ENCODE measurements around the gene INAFM2.
A peak's percentile ranks its signal among the peaks of the same experiment; 100 is the strongest.

INAFM2 gene

GRCh38 chr15:40320409-40320808 is 3.1 kb upstream of the INAFM2 start:
- Histone ChIP-seq H3K9me3 (replicated peaks; ENCODE audit: insufficient read depth, low read length) (no peaks in the 10 kb centered on the region), H3K4me2 (ENCODE audit: low read depth, low read length) (no peak overlapping the region), H3K27ac (ENCODE audit: low read length) (no peak overlapping the region), H3K9ac (ENCODE audit: low read length) (no peak overlapping the region), H3K4me3 (ENCODE audit: low read length) (no peak overlapping the region), H3K36me3 (replicated peaks; ENCODE audit: insufficient read depth, low read length) (no peaks in the 10 kb centered on the region), H4K20me1 (ENCODE audit: insufficient read depth, low read length) (no peaks in the 10 kb centered on the region), H3K9me2 (replicated peaks; ENCODE audit: insufficient read depth, low read length) (no peaks in the 10 kb centered on the region), H3K4me1 (ENCODE audit: low read length) (peaks cover 16% of the 10 kb centered on the region), H2AFZ (ENCODE audit: low read length) (no peak overlapping the region), H3K27me3 (replicated peaks; ENCODE audit: insufficient read depth, low read length) (no peaks in the 10 kb centered on the region), H3K79me2 (ENCODE audit: low read length) (peaks cover 12% of the 10 kb centered on the region), H3F3A (ENCODE audit: insufficient read depth, low read length) (no peaks in the 10 kb centered on the region)
- no peak for DNase-seq
- no peak for TF ChIP-seq CTCF (IDR thresholded peaks at IDR 0.05; ENCODE audit: low read length)
- TF ChIP-seq EZH2 (optimal IDR thresholded peaks at IDR 0.05; ENCODE audit: low read depth, low read length), result no peak
- TF ChIP-seq EZH2phosphoT487 (IDR thresholded peaks at IDR 0.05; ENCODE audit: low read length), result no peak

- H3K4me3 ChIP-seq (ENCODE audit: low read length), result no peak overlapping the region
- peaks cover 1% of the 10 kb centered on the region; the same call in 1 of the 2 replicates for H3F3A ChIP-seq (ENCODE audit: insufficient read depth, low read length)
- H2AFZ ChIP-seq (ENCODE audit: low read length), result no peak overlapping the region
- H3K27ac ChIP-seq (ENCODE audit: low read length), result no peak overlapping the region
- H4K20me1 ChIP-seq (ENCODE audit: insufficient read depth, low read length), result no peaks in the 10 kb centered on the region
- no peaks in the 10 kb centered on the region for H3K36me3 ChIP-seq (replicated peaks; ENCODE audit: insufficient read depth, low read length)
- no peak overlapping the region for H3K4me2 ChIP-seq (ENCODE audit: low read depth, low read length)
- H3K27me3 ChIP-seq (replicated peaks; ENCODE audit: insufficient read depth, low read length), result no peaks in the 10 kb centered on the region
- DNase-seq, result peak; percentile 84
- H3K9me2 ChIP-seq (replicated peaks; ENCODE audit: insufficient read depth, low read length), result no peaks in the 10 kb centered on the region
- H3K9me3 ChIP-seq (replicated peaks; ENCODE audit: insufficient read depth, low read length), result no peaks in the 10 kb centered on the region
- H3K79me2 ChIP-seq (ENCODE audit: low read length), result peaks cover 17% of the 10 kb centered on the region
- no peak overlapping the region for H3K9ac ChIP-seq (ENCODE audit: low read length)
- H3K4me1 ChIP-seq (ENCODE audit: low read length), result peaks cover 21% of the 10 kb centered on the region
- TF ChIP-seq CTCF (IDR thresholded peaks at IDR 0.05; ENCODE audit: low read length) (peak; percentile 91), EZH2 (optimal IDR thresholded peaks at IDR 0.05; ENCODE audit: low read depth, low read length) (no peak)
Measured at GRCh38 chr15:40320931-40321371, 2.5 kb upstream of the INAFM2 start.

GRCh38 chr15:40322531-40323238 is 807 bp upstream of the INAFM2 start:
- Histone ChIP-seq H4K20me1 (ENCODE audit: insufficient read depth, low read length) (no peaks in the 10 kb centered on the region), H3K9ac (ENCODE audit: low read length) (no peak overlapping the region), H3K4me3 (ENCODE audit: low read length) (peak overlapping the region; percentile 48), H3K4me1 (ENCODE audit: low read length) (peaks cover 39% of the 10 kb centered on the region), H3K36me3 (replicated peaks; ENCODE audit: insufficient read depth, low read length) (no peaks in the 10 kb centered on the region), H3K9me3 (replicated peaks; ENCODE audit: insufficient read depth, low read length) (no peaks in the 10 kb centered on the region), H3K27me3 (replicated peaks; ENCODE audit: insufficient read depth, low read length) (no peaks in the 10 kb centered on the region), H3K27ac (ENCODE audit: low read length) (no peak overlapping the region), H3K9me2 (replicated peaks; ENCODE audit: insufficient read depth, low read length) (no peaks in the 10 kb centered on the region), H3K79me2 (ENCODE audit: low read length) (peaks cover 29% of the 10 kb centered on the region), H2AFZ (ENCODE audit: low read length) (peak overlapping the region; percentile 61; the same call in 1 of the 2 replicates), H3K4me2 (ENCODE audit: low read depth, low read length) (peak overlapping the region; percentile 92), H3F3A (ENCODE audit: insufficient read depth, low read length) (peaks cover 19% of the 10 kb centered on the region)
- no peak for DNase-seq
- no peak for TF ChIP-seq CTCF (IDR thresholded peaks at IDR 0.05; ENCODE audit: low read length)
